Endothelial cell (in vitro differentiated cells): ENCODE data around the gene PTCD3. TPM values are rescaled to one million over a fixed set of nuclear protein-coding genes. Genes with fewer than 3 reads are reported as not detected.

ENCODE experiments used
- DNase-seq: peaks from one replicate; pipeline ENCODE4 v3.0.0; 2021; ENCODE audit warnings: low spot score
- H3K27ac Mint-ChIP-seq: one replicate; pipeline ENCODE4 v1.8.0; 2021; ENCODE audit warnings: mixed read lengths, inconsistent platforms; ENCODE audit not compliant: unreplicated experiment
- H3K27me3 Mint-ChIP-seq: one replicate; pipeline ENCODE4 v1.8.0; 2021; ENCODE audit warnings: mild to moderate bottlenecking, moderate library complexity, mixed read lengths, inconsistent platforms; ENCODE audit not compliant: unreplicated experiment
- H3K36me3 Mint-ChIP-seq: one replicate; pipeline ENCODE4 v1.8.0; 2021; ENCODE audit warnings: mild to moderate bottlenecking, low read depth, mixed read lengths, inconsistent platforms; ENCODE audit not compliant: unreplicated experiment
- H3K4me1 Mint-ChIP-seq: one replicate; pipeline ENCODE4 v1.8.0; 2021; ENCODE audit warnings: mild to moderate bottlenecking, mixed read lengths, inconsistent platforms; ENCODE audit not compliant: unreplicated experiment
- H3K4me3 Mint-ChIP-seq: one replicate; pipeline ENCODE4 v1.8.0; 2021; ENCODE audit warnings: mild to moderate bottlenecking, mixed read lengths, inconsistent platforms; ENCODE audit not compliant: unreplicated experiment
- H3K9me3 Mint-ChIP-seq: one replicate; pipeline ENCODE4 v1.8.0; 2021; ENCODE audit warnings: mixed read lengths, inconsistent platforms; ENCODE audit not compliant: unreplicated experiment
- total RNA-seq: library from RNA; stranded (reverse); fragmentation: NEBNext Ultra II Directional; extraction: Animal tissue kit (Norgen Biotek cat#: 25700); gene quantifications from one replicate; pipeline ENCODE4 v1.2.1, GENCODE V29; 2021; ENCODE audit not compliant: unreplicated experiment
- TF ChIP-seq, protein P1 (sequence below): fragments of 200-600 bp; sonication (generic); IDR thresholded peaks from one replicate; pipeline ENCODE4 v1.5.0; 2021; ENCODE audit warnings: antibody characterized with exemption; ENCODE audit not compliant: unreplicated experiment

The PTCD3 gene
- total RNA-seq, 1 donor from 2014 or later: 80.9 TPM

GRCh38 chr2:86186431-86186830 lies 80.4 kb downstream of the PTCD3 start:
- Mint-ChIP-seq H3K27ac (no peak overlapping the region), H3K4me1 (peaks cover 20% of the 10 kb centered on the region)

DNA sequence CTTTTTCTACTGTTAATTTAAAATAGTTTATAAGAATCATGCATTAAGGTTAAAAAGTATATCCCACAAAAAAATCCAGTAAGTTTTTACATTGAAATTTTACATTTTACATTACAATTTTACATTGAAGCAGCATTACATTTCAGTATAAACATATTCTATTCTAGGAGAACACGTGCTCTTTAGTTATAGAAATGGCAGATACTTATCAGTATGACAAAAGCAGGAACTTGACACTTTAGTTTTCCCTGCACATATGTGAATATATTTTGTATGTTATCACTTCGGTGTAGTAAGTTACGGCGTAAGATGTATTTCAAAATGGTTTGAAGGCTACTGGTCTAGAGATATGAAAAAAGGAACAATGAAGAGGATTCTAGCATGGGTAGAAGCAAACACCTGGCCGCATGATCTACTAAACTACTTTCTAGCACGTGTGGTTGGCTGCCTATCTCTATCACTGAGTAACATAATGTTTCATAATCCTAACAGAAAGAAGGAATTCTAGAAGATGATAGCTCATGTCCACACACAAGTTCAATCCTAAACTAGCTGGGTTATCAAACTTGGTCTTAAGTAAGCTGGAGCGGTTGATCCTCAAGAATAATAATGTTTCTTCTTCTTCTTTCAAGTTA lies 83.9 kb downstream of the PTCD3 start:
- Mint-ChIP-seq H3K4me3 (no peak overlapping the region), H3K27ac (no peak overlapping the region), H3K36me3 (peaks cover 3% of the 10 kb centered on the region), H3K27me3 (peaks cover 3% of the 10 kb centered on the region), H3K9me3 (no peaks in the 10 kb centered on the region), H3K4me1 (peaks cover 35% of the 10 kb centered on the region)
- TF ChIP-seq, protein P1, sequence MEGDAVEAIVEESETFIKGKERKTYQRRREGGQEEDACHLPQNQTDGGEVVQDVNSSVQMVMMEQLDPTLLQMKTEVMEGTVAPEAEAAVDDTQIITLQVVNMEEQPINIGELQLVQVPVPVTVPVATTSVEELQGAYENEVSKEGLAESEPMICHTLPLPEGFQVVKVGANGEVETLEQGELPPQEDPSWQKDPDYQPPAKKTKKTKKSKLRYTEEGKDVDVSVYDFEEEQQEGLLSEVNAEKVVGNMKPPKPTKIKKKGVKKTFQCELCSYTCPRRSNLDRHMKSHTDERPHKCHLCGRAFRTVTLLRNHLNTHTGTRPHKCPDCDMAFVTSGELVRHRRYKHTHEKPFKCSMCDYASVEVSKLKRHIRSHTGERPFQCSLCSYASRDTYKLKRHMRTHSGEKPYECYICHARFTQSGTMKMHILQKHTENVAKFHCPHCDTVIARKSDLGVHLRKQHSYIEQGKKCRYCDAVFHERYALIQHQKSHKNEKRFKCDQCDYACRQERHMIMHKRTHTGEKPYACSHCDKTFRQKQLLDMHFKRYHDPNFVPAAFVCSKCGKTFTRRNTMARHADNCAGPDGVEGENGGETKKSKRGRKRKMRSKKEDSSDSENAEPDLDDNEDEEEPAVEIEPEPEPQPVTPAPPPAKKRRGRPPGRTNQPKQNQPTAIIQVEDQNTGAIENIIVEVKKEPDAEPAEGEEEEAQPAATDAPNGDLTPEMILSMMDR: no peak
- no peak for DNase-seq

More at GRCh38 chr2:86186431-86186830, 80.4 kb downstream of the PTCD3 start:
- Mint-ChIP-seq H3K9me3 (no peaks in the 10 kb centered on the region), H3K36me3 (peaks cover 3% of the 10 kb centered on the region), H3K4me3 (no peak overlapping the region), H3K27me3 (peaks cover 3% of the 10 kb centered on the region)
- DNase-seq: no peak
- TF ChIP-seq, protein P1: no peak

Other genes with a start within 250 kb of the PTCD3 start
- gene ST3GAL5, start 217.2 kb upstream of the PTCD3 start, total RNA-seq: 49.8 TPM
- gene POLR1A, start 349 bp upstream of the PTCD3 start, total RNA-seq: 30.4 TPM
- gene IMMT, start 89.2 kb downstream of the PTCD3 start, total RNA-seq: 107 TPM
- gene MRPL35, start 93.2 kb downstream of the PTCD3 start, total RNA-seq: 30.8 TPM
- 0.62 TPM for gene REEP1, start 231.4 kb downstream of the PTCD3 start, total RNA-seq